IMR-90 (cell line): ENCODE results near the gene IRF5. TPM values are rescaled to one million over a fixed set of nuclear protein-coding genes. Genes with fewer than 3 reads are reported as not detected.

ENCODE experiments used
- ATAC-seq: fragments of 200-7000 bp; cut with Tn5 transposase; 2 replicates; pipeline ENCODE4 v1.9.1; 2020; ENCODE audit warnings: low read depth, mild to moderate bottlenecking, moderate library complexity
- BruUV-seq: library from RNA; stranded (reverse); fragments of 400-500 nt; replicated peaks from 2 replicates; lab custom pipeline; 2021; lab: Mats Ljungman, UMichigan
- CTCF ChIA-PET: fragments of 300-600 bp; formaldehyde crosslinking; extraction: SDS; loops from one replicate; lab custom pipeline; 2021; ENCODE audit warnings: antibody characterized with exemption; lab: Yijun Ruan, JAX
- POLR2A ChIA-PET: fragments of 300-600 bp; sonication (Branson Sonifier 250); formaldehyde crosslinking; loops from one replicate; lab custom pipeline; 2022; ENCODE audit warnings: antibody characterized with exemption; ENCODE audit not compliant: unreplicated experiment; lab: Charles Lee
- DNase-seq: peaks from one replicate; pipeline ENCODE4 v3.0.0; 2013
- H2AFZ ChIP-seq: replicated peaks from 2 replicates; pipeline ENCODE3; 2013; ENCODE audit warnings: low read length, mild to moderate bottlenecking; ENCODE audit not compliant: poor library complexity
- H2AK5ac ChIP-seq: 2 replicates; pipeline ENCODE4 v1.6.1; 2013; ENCODE audit warnings: low read depth, low read length, inconsistent platforms
- H2AK9ac ChIP-seq: replicated peaks from 2 replicates; pipeline ENCODE3; 2013; ENCODE audit warnings: mild to moderate bottlenecking, low read depth, low read length, moderate library complexity; ENCODE audit not compliant: poor library complexity
- H2BK120ac ChIP-seq: 2 replicates; pipeline ENCODE4 v1.6.1; 2013; ENCODE audit warnings: low read depth, low read length, inconsistent platforms
- H2BK15ac ChIP-seq: 3 replicates; pipeline ENCODE4 v1.6.1; 2013; ENCODE audit warnings: low read depth, low read length, inconsistent platforms
- H2BK20ac ChIP-seq: 2 replicates; pipeline ENCODE4 v1.6.1; 2013; ENCODE audit warnings: low read depth, mild to moderate bottlenecking, inconsistent platforms, low read length, moderate library complexity
- H2BK5ac ChIP-seq: 2 replicates; pipeline ENCODE4 v1.6.1; 2013; ENCODE audit warnings: mild to moderate bottlenecking, low read depth, low read length, inconsistent platforms; ENCODE audit not compliant: poor library complexity, severe bottlenecking
- H3K14ac ChIP-seq: replicated peaks from 2 replicates; pipeline ENCODE4 v1.6.1; 2013; ENCODE audit warnings: low read depth, low read length, inconsistent platforms
- H3K18ac ChIP-seq: 2 replicates; pipeline ENCODE4 v1.6.1; 2013; ENCODE audit warnings: low read depth, low read length, control low read depth
- H3K23ac ChIP-seq: 2 replicates; pipeline ENCODE4 v1.6.1; 2013; ENCODE audit warnings: low read depth, low read length, inconsistent platforms
- H3K27ac ChIP-seq: 2 replicates; pipeline ENCODE4 v1.5.1; 2013; ENCODE audit warnings: mild to moderate bottlenecking, control low read depth, low read length; ENCODE audit not compliant: insufficient read depth
- H3K27me3 ChIP-seq: 2 replicates; pipeline ENCODE4 v1.6.1; 2013; ENCODE audit warnings: low read length; ENCODE audit not compliant: control insufficient read depth, insufficient read depth
- H3K36me3 ChIP-seq: 2 replicates; pipeline ENCODE4 v1.6.1; 2013; ENCODE audit warnings: low read length, mixed read lengths; ENCODE audit not compliant: control insufficient read depth, insufficient read depth
- H3K4ac ChIP-seq: 2 replicates; pipeline ENCODE4 v1.6.1; 2013; ENCODE audit warnings: low read depth, low read length, inconsistent platforms
- H3K4me1 ChIP-seq: 2 replicates; pipeline ENCODE4 v1.6.1; 2013; ENCODE audit warnings: low read length, mixed read lengths; ENCODE audit not compliant: control insufficient read depth, insufficient read depth
- H3K4me2 ChIP-seq: 2 replicates; pipeline ENCODE4 v1.6.1; 2013; ENCODE audit warnings: low read depth, mild to moderate bottlenecking, control low read depth, low read length, moderate library complexity
- H3K4me3 ChIP-seq: 2 replicates; pipeline ENCODE4 v1.5.1; 2013; ENCODE audit warnings: low read depth, mild to moderate bottlenecking, control low read depth, low read length, moderate library complexity; ENCODE audit not compliant: insufficient read depth
- H3K56ac ChIP-seq: 2 replicates; pipeline ENCODE4 v1.6.1; 2013; ENCODE audit warnings: low read length, inconsistent platforms; ENCODE audit not compliant: insufficient read depth; ENCODE audit errors: extremely low read depth
- H3K79me1 ChIP-seq, 2 experiments: 2 replicates each; pipeline ENCODE4 v1.6.1; 2013; ENCODE audit warnings: low read length in 2 of 2, inconsistent platforms in 1 of 2, low read depth in 1 of 2
- H3K9ac ChIP-seq: 2 replicates; pipeline ENCODE4 v1.6.1; 2013; ENCODE audit warnings: low read depth, low read length, control low read depth
- H3K9me1 ChIP-seq: 2 replicates; pipeline ENCODE4 v1.6.1; 2013; ENCODE audit warnings: low read length, inconsistent platforms; ENCODE audit not compliant: insufficient read depth
- H3K9me3 ChIP-seq: 2 replicates; pipeline ENCODE4 v1.6.1; 2013; ENCODE audit warnings: low read length; ENCODE audit not compliant: control insufficient read depth, insufficient read depth
- H4K20me1 ChIP-seq: 2 replicates; pipeline ENCODE4 v1.6.1; 2013; ENCODE audit warnings: low read length, inconsistent platforms; ENCODE audit not compliant: insufficient read depth
- H4K5ac ChIP-seq: 2 replicates; pipeline ENCODE4 v1.6.1; 2013; ENCODE audit warnings: mild to moderate bottlenecking, low read depth, low read length, control low read depth
- H4K8ac ChIP-seq, 2 experiments: 2 replicates each; pipeline ENCODE4 v1.6.1; 2013; ENCODE audit warnings: low read depth in 2 of 2, low read length in 2 of 2, control low read depth in 1 of 2, inconsistent platforms in 1 of 2
- H4K91ac ChIP-seq: 2 replicates; pipeline ENCODE4 v1.6.1; 2013; ENCODE audit warnings: low read depth, low read length, inconsistent platforms; ENCODE audit not compliant: insufficient read depth
- FOS ChIP-seq: fragments of 150-350 bp; IDR thresholded peaks from 2 replicates; pipeline ENCODE4 v1.6.1; 2016; ENCODE audit warnings: low read depth, low read length
- NFE2L2 ChIP-seq: fragments of 150-350 bp; IDR thresholded peaks from 2 replicates; pipeline ENCODE4 v1.6.1; 2016; ENCODE audit warnings: low read depth, mild to moderate bottlenecking, low read length
- RCOR1 ChIP-seq: IDR thresholded peaks from 2 replicates; pipeline ENCODE4 v1.6.1; 2012; ENCODE audit warnings: mild to moderate bottlenecking, low read length, improper control_type of control experiment; ENCODE audit not compliant: insufficient replicate concordance
- RFX5 ChIP-seq: IDR thresholded peaks from 2 replicates; pipeline ENCODE4 v1.8.0; 2012; ENCODE audit warnings: low read depth, mild to moderate bottlenecking, low read length, moderate library complexity
- WGBS, 2 experiments: methylation state at CpG; one replicate each; pipeline versions ENCODE4 v1.1.5 to v1.1.7; 2013; ENCODE audit warnings: missing lambda C conversion rate in 2 of 2; ENCODE audit not compliant: insufficient read length in 1 of 2; ENCODE audit errors: extremely low coverage in 2 of 2; 5-methylcytosine and 5-hydroxymethylcytosine counted together
- dilution Hi-C: fragments of 300-500 bp; cut with HindIII; formaldehyde crosslinking; loops from one replicate; pipeline ENCODE4 v1.14.3; 2018; ENCODE audit warnings: low sequenced_read_pairs; ENCODE audit not compliant: unreplicated experiment
- in situ Hi-C: fragments of 300-500 bp; cut with MboI; formaldehyde crosslinking; loops from 3 replicates; pipeline ENCODE4 v1.14.3; 2019; ENCODE audit warnings: low sequenced_read_pairs, inconsistent platforms, mixed read lengths
- intact Hi-C: fragments of 100-400 bp; cut with micrococcal nuclease; formaldehyde crosslinking; loops from 2 replicates; pipeline ENCODE4 v1.10.0; 2022
- polyA plus RNA-seq, 3 experiments: library from polyadenylated mRNA; depleted of rRNA; stranded (reverse); fragments of >200 nt; gene quantifications; 2 replicates each; pipeline ENCODE4 v1.2.3, GENCODE V29; 2012; ENCODE audit warnings: low replicate concordance in 1 of 3
- total RNA-seq: library from RNA; depleted of rRNA; stranded (reverse); fragments of >200 nt; gene quantifications from 2 replicates; pipeline ENCODE4 v1.2.3, GENCODE V29; 2012

The IRF5 gene
- total and polyA plus RNA-seq, 2 of the 4 experiments (the other 2 are of a cell fraction), result 0.14 to 0.18 TPM

- Histone ChIP-seq H3K9me1 (peaks cover 3% of the 10 kb centered on the region), H2BK5ac (no peak overlapping the region), H3K79me1 (no peaks in the 10 kb centered on the region), H2BK120ac (no peak overlapping the region), H3K9me3 (no peaks in the 10 kb centered on the region), H2AK9ac (no peak overlapping the region), H3K4me3 (no peak overlapping the region), H2AFZ (no peak overlapping the region), H4K20me1 (no peaks in the 10 kb centered on the region), H3K4me2 (no peak overlapping the region), H3K56ac (no peak overlapping the region), H3K14ac (no peak overlapping the region), H3K4ac (no peak overlapping the region), H3K27ac (no peak overlapping the region), H2BK20ac (no peak overlapping the region), H4K8ac (no peak overlapping the region), H2AK5ac (no peak overlapping the region), H4K5ac (no peak overlapping the region), H3K18ac (no peak overlapping the region), H4K91ac (no peak overlapping the region), H3K36me3 (peaks cover 13% of the 10 kb centered on the region), H3K23ac (no peak overlapping the region), H3K4me1 (no peaks in the 10 kb centered on the region), H3K27me3 (peaks cover 4% of the 10 kb centered on the region; the same call in 1 of the 2 replicates), H3K9ac (no peak overlapping the region), H2BK15ac (no peak overlapping the region)
- TF ChIP-seq NFE2L2 (no peak), FOS (no peak), RCOR1 (no peak), RFX5 (no peak)
- DNase-seq (no peak), ATAC-seq (no peak)
- BruUV-seq, result no TSS peak
- ChIA-PET POLR2A (no interaction called here), CTCF (no interaction called here)
- in situ Hi-C loops, result no loop called here
- dilution Hi-C loops, result no loop called here
- no CpG with 5 or more reads among the region's 5 CpGs for WGBS, 2 experiments
- intact Hi-C loops, result no loop called here
Observed at GRCh38 chr7:128951296-128951695, 13.6 kb downstream of the IRF5 start.
